Spleen (tissue), 7 donors: Measurements from ENCODE around the gene FRMD4A.

Experiments
- POLR2AphosphoS5 ChIP-seq, 3 donors: sonication (generic); formaldehyde crosslinking; IDR thresholded peaks; one replicate each; pipeline ENCODE4 v1.5.1; 2017; ENCODE audit warnings: antibody characterized with exemption in 3 of 3
- TF ChIP-seq, protein P1 (sequence below), 11 experiments: fragments of 200-600 bp in 7 of 11; fragments of 450-650 bp in 4 of 11; sonication (generic) in 4 of 11; IDR thresholded peaks in 8 of 11; conservative IDR thresholded peaks in 3 of 11; 1 replicate in 7 of 11; 2 replicates in 4 of 11; pipeline versions ENCODE4 v1.4.0 to v1.8.0; 2016 to 2021; ENCODE audit warnings: antibody characterized with exemption in 11 of 11, inconsistent platforms in 4 of 11, mild to moderate bottlenecking in 1 of 11
- donor health status: DM: no; HTN: no; CAD: no; lungs with moderate emphysema.
- donor health status: DM: no; HTN: no; CAD: no.
- donor health status: DM: no; HTN: no; CAD: no.

DNA sequence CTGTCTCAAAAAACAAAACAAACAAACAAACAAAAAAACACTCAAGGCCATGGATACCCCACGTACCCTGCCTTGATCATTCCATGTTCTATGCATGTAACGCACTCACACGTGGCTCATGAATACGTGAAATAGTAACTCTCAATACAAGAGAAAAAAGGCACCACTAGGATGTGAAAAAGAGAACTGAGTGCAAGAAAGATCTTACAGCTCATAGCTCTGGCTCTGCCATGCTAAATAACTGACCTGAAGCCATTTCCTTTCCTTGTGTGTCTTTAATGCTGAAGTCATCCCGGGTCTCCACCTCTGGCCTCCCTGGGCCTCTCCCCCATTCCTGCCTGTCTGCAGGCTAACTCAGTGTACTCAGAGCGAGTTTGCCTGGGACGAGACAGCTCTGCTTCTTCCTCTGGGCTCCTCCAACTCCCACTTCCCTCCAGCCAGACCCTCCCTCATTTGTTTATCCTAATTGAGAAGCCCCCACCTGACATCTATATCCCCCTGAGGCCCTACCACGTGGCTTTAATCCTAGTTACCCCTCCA is 626.7 kb downstream of the FRMD4A start:
- TF ChIP-seq, protein P1, sequence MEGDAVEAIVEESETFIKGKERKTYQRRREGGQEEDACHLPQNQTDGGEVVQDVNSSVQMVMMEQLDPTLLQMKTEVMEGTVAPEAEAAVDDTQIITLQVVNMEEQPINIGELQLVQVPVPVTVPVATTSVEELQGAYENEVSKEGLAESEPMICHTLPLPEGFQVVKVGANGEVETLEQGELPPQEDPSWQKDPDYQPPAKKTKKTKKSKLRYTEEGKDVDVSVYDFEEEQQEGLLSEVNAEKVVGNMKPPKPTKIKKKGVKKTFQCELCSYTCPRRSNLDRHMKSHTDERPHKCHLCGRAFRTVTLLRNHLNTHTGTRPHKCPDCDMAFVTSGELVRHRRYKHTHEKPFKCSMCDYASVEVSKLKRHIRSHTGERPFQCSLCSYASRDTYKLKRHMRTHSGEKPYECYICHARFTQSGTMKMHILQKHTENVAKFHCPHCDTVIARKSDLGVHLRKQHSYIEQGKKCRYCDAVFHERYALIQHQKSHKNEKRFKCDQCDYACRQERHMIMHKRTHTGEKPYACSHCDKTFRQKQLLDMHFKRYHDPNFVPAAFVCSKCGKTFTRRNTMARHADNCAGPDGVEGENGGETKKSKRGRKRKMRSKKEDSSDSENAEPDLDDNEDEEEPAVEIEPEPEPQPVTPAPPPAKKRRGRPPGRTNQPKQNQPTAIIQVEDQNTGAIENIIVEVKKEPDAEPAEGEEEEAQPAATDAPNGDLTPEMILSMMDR (IDR thresholded peaks at IDR 0.05 in 8 of 11, conservative IDR thresholded peaks at IDR 0.05 in 3 of 11), result no peak
- TF ChIP-seq POLR2AphosphoS5 (IDR thresholded peaks at IDR 0.05), result no peak
